ENCODE results near the gene EGFL8.

- TF ChIP-seq FOXM1 (IDR thresholded peaks at IDR 0.05; ENCODE audit: borderline replicate concordance, low read depth) = no peak
- TF ChIP-seq MAX (IDR thresholded peaks at IDR 0.05) = no peak
Observed at GRCh38 chr6:32149092-32149755, 15.2 kb upstream of the EGFL8 start.
